ENCODE measurements around the gene LRBA. TPM values are rescaled to one million over a fixed set of nuclear protein-coding genes. Genes with fewer than 3 reads are reported as not detected.
"Not testable (repeated sequence)": the region's sequence is repeated elsewhere in the genome, so short reads cannot be mapped to it uniquely, and the experiment has no call there.

Gene LRBA
- total RNA-seq, 1 donor from 2014 or later, result 63.4 TPM

GRCh38 chr4:150510176-150510865, 504.8 kb downstream of the LRBA start:
- peak; percentile 43 for DNase-seq (ENCODE audit: low read depth, low spot score)

DNA sequence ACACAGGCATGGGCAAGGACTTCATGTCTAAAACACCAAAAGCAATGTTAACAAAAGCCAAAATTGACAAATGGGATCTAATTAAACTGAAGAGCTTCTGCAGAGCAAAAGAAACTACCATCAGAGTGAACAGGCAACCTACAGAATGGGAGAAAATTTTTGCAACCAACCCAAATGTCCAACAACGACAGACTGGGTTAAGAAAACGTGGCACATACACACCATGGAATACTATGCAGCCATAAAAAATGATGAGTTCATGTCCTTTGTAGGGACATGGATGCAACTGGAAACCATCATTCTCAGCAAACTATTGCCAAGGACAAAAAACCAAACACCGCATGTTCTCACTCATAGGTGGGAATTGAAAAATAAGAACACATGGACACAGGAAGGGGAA, 507.4 kb downstream of the LRBA start:
- not testable (repeated sequence) for DNase-seq (ENCODE audit: low read depth, low spot score)

DNA sequence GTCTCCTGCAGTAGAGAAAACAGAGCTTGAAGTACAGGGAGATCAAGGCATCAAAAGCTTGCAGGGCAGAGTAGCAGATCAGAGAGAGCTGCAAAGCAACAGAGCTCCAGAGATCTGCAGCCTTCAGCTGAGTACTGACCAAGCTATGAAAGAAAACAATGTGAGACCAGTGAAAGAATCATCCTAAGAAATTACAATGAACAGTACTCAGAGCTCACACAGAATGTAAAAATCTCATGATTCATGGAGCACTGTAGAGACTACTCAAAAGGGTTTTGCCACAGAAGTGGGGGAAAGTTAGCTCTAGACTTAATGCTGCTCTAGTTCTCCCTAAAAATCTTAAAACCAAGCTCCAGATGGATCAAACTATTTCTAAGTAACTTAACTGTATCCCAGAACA, 513.1 kb downstream of the LRBA start:
- DNase-seq (ENCODE audit: low read depth, low spot score), result no peak

- DNase-seq (ENCODE audit: low read depth, low spot score), result no peak
These were observed 513.9 kb downstream of the LRBA start for GRCh38 chr4:150501009-150501727.

DNA sequence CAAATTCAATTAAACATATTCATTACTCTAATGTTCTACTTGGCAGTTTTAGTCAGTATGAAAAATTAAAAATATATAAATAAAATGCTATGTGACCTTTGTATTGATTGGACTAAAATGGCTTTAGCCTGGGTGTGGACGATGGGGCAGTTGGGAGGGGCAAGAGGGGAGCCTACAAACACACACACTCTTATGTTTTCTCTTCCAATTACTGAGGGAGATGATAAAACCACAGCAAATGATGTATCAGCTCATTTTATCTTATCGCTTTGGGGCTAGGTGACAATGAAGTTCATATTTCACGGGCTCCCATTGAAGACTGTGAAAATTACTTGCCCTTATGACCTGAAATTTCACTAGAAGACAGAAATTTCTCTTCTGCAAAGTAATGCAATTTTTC, 517.5 kb downstream of the LRBA start:
- DNase-seq (ENCODE audit: low read depth, low spot score), result no peak

DNA sequence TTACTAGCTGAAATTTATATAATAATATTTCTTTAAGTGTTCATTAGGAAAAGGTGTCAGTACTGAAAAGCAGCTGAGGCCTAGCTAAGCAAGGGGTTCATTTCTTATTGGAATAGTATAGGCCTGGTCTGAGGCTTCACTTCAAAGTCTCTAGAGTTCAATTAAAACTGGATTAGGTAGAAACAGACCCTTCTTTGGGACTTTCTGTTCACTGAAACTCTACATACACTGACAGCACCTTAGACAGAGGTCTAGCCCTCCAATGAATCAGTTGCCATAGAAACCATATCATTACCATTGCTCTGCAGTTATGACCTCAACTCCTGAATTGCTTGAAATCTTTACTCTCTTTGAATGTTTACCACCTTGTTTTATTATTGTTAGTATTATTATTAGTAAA, 519.5 kb downstream of the LRBA start:
- DNase-seq (ENCODE audit: low read depth, low spot score), result no peak

GRCh38 chr4:150493851-150494250, 521.2 kb downstream of the LRBA start:
- DNase-seq (ENCODE audit: low read depth, low spot score), result no peak

GRCh38 chr4:150491132-150492049, 523.7 kb downstream of the LRBA start:
- no peak for DNase-seq (ENCODE audit: low read depth, low spot score)

GRCh38 chr4:150482581-150482980, 532.5 kb downstream of the LRBA start:
- peak; percentile 46 for DNase-seq (ENCODE audit: low read depth, low spot score)

DNA sequence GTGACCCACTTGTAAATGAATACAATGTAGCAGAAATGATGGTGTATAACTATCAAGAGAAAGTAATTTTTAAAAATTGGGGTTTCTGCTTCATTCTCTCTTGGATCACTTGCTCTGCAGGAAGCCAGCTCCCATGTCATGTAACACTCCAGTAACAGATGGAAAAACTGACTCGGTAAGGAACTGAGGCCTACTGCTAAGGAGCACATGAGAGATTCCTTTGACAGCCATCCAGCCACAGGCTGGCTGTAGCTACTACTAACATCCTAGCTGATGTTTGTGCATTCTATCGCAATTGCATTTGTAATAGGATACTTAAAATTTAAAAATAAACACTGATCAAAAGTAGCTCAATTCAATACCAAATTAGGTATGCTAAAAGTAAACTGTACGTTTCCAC, 535.4 kb downstream of the LRBA start:
- DNase-seq (ENCODE audit: low read depth, low spot score), result no peak

GRCh38 chr4:150477869-150478268, 537.2 kb downstream of the LRBA start:
- DNase-seq (ENCODE audit: low read depth, low spot score), result no peak

GRCh38 chr4:150476776-150477175, 538.3 kb downstream of the LRBA start:
- DNase-seq (ENCODE audit: low read depth, low spot score), result no peak

DNA sequence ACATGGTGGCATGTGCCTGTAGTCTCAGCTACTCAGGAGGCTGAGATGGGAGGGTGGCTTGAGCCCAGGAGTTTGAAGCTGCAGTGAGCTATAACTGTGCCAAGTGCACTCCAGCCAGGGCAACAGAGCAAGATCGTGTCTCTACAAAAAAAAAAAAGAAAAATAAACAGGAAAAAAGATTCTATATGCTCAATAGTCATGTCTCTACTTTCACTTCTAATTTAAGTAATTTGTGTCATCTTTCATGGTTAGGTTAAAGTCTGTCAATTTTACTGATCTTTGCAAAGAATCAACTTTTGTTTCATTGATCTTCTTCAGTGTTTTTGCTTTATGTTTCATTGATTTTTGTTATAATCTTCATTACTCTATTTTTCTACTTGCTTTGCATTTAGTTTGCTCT, 539.3 kb downstream of the LRBA start:
- DNase-seq (ENCODE audit: low read depth, low spot score), result no peak

DNA sequence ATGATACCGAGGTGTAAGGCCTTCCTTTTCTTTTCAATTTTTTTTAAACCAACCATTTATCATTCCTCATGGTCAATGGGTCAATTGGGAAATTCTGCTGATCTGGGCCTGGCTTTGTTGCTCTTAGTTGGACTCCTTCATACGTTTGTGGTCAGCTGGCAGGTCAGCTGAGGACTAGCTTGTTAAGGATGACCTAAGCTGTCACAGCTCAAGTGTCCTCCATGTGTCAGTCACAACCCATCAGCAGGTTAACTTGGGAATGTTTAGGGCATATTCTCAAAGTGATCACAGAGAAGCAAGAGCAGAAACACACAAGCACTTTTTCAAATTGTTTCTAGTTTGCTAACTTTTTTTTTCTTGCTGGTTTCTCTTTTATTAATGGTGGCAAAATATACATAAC, 550.6 kb downstream of the LRBA start:
- no peak for DNase-seq (ENCODE audit: low read depth, low spot score)

GRCh38 chr4:150462743-150463142, 552.3 kb downstream of the LRBA start:
- no peak for DNase-seq (ENCODE audit: low read depth, low spot score)

GRCh38 chr4:150461957-150462356, 553.1 kb downstream of the LRBA start:
- no peak for DNase-seq (ENCODE audit: low read depth, low spot score)

DNA sequence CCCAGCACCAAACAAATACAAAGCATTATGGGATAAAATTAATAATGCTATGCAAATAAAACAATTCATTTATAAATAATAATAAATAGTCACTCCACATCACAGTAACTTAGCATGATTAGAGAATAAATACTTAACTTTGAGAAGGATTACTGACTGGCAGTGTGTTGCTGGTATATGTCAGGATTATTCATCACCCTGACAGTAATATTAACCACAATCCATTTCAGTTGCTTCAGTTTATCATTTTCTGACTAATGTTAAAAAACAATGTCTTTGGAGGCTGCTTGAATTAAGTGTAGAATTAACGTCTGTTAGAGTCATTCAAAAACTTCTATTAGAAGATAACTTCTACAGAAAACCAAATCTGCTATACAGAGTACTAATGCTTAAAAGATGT, 557.3 kb downstream of the LRBA start:
- no peak for DNase-seq (ENCODE audit: low read depth, low spot score)

DNA sequence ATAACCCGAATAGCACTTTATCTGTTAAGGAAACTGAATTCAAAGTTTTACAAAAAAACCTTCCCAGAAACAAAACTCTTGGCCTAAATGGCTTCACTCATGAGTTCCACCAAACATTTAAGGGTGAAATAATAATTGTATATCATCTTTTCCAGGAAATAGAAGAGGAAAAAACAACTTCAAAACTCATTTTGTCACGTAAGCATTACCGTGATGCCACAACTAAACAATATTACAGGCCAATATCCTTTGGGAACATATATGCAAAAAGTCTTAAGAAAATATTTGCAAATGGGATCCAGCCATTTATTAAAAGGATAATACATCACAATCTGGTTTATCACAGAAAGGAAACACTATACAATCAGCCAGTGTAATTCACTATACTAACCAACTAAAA, 563.2 kb downstream of the LRBA start:
- DNase-seq (ENCODE audit: low read depth, low spot score), result no peak

DNA sequence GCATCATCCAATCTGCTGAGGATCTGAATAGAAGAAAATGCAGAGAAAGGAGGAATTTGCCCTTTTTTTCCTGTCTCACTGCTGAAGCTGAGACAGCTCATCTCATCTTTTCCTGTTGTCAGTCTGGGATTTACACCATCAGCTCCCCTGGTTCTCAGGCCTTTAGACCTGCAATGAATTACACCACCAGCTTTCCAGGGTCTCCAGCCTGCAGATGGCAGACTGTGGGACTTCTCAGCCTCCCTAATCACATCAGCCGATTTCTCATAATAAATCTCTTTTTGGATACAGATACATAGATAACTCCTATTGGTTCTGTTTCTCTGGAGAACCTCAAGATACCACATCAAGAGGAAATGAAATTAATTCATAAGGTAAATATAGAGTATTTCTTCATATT, 567.7 kb downstream of the LRBA start:
- no peak for DNase-seq (ENCODE audit: low read depth, low spot score)

DNA sequence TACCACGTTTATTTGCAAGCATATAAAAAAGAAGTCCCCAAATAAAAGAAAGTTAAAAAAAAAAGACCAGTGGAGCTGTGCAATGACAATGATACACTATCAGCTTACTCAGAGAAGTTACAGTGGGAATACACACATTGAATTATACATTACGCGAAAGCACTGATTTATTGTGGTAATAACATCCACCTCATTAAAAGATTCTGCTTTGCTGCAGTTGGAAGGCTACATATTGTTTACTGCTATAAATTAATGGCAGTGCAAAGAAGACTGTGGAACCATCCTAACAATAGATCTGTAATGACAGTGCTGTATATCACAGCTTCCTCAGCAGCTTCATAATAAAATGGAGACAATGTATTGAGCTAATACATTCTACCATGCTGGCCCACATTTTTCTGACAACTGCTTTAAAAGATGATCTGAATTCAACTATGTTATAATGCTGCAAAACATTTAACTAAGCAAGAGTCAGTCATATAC, 575.6 kb downstream of the LRBA start:
- no peak for DNase-seq (ENCODE audit: low read depth, low spot score)

- DNase-seq (ENCODE audit: low read depth, low spot score), result no peak
These were observed 578.3 kb downstream of the LRBA start for GRCh38 chr4:150436598-150437370.

Measured in pulmonary artery endothelial cell (primary cell).